ENCODE measurements around the gene TMEM209. TPM values are rescaled to one million over a fixed set of nuclear protein-coding genes. Genes with fewer than 3 reads are reported as not detected.
"Not testable (repeated sequence)": the region's sequence is repeated elsewhere in the genome, so short reads cannot be mapped to it uniquely, and the experiment has no call there.

The TMEM209 gene
- total RNA-seq (18.6 TPM), polyA plus RNA-seq (9.6 TPM)

GRCh38 chr7:130205084-130205947, at the start of gene TMEM209:
Gene TMEM209, minus strand, starts transcription at chr7:130205406. Its CDS starts 31 bp downstream, at chr7:130205375.
- WGBS: 10% methylated on average over 44 of the region's 44 CpGs
- no peaks in the 10 kb centered on the region for H3K4me1 ChIP-seq (ENCODE audit: insufficient read depth)

GRCh38 chr7:130254555-130254954, 49.3 kb upstream of the TMEM209 start:
- H3K36me3 ChIP-seq (ENCODE audit: insufficient read depth): no peaks in the 10 kb centered on the region
- DNase-seq (ENCODE audit: extremely low spot score): no peak
- 84% methylated on average over 6 of the region's 6 CpGs for whole genome bisulfite sequencing

More at GRCh38 chr7:130205084-130205947, at the start of gene TMEM209:
- H3K36me3 ChIP-seq (ENCODE audit: insufficient read depth): peaks cover 2% of the 10 kb centered on the region
- peak within 1 kb of the TSS; percentile 69 for H3K4me3 ChIP-seq (ENCODE audit: low read depth, low read length)
- peak; percentile 98 for DNase-seq (ENCODE audit: extremely low spot score)
- H3K27ac ChIP-seq (ENCODE audit: low read depth): peak within 1 kb of the TSS; percentile 92

GRCh38 chr7:130249626-130250025, 44.4 kb upstream of the TMEM209 start:
- not testable (repeated sequence) for H3K27ac ChIP-seq (ENCODE audit: low read depth); H3K36me3 ChIP-seq (ENCODE audit: insufficient read depth); H3K4me1 ChIP-seq (ENCODE audit: insufficient read depth); DNase-seq (ENCODE audit: extremely low spot score); H3K4me3 ChIP-seq (ENCODE audit: low read depth, low read length)
- WGBS: 92% methylated on average over 3 of the region's 3 CpGs

More at GRCh38 chr7:130254555-130254954, 49.3 kb upstream of the TMEM209 start:
- H3K27ac ChIP-seq (ENCODE audit: low read depth): no peak overlapping the region
- H3K4me1 ChIP-seq (ENCODE audit: insufficient read depth): no peaks in the 10 kb centered on the region
- H3K4me3 ChIP-seq (ENCODE audit: low read depth, low read length): no peak overlapping the region

GRCh38 chr7:130248842-130249241, 43.6 kb upstream of the TMEM209 start:
- H3K4me1 ChIP-seq (ENCODE audit: insufficient read depth); H3K27ac ChIP-seq (ENCODE audit: low read depth); H3K36me3 ChIP-seq (ENCODE audit: insufficient read depth); H3K4me3 ChIP-seq (ENCODE audit: low read depth, low read length); DNase-seq (ENCODE audit: extremely low spot score): not testable (repeated sequence)
- 97% methylated on average over 5 of the region's 5 CpGs for WGBS

GRCh38 chr7:130246491-130246890, 41.3 kb upstream of the TMEM209 start:
- 92% methylated on average over 1 of the region's 1 CpG for WGBS
- H3K36me3 ChIP-seq (ENCODE audit: insufficient read depth); H3K27ac ChIP-seq (ENCODE audit: low read depth); H3K4me3 ChIP-seq (ENCODE audit: low read depth, low read length); H3K4me1 ChIP-seq (ENCODE audit: insufficient read depth); DNase-seq (ENCODE audit: extremely low spot score): not testable (repeated sequence)

GRCh38 chr7:130243486-130243885, 38.3 kb upstream of the TMEM209 start:
- H3K27ac ChIP-seq (ENCODE audit: low read depth); H3K36me3 ChIP-seq (ENCODE audit: insufficient read depth); DNase-seq (ENCODE audit: extremely low spot score); H3K4me3 ChIP-seq (ENCODE audit: low read depth, low read length); H3K4me1 ChIP-seq (ENCODE audit: insufficient read depth): not testable (repeated sequence)
- WGBS: 24% methylated on average over 1 of the region's 1 CpG

- 54% methylated on average over 5 of the region's 5 CpGs for WGBS
- H3K36me3 ChIP-seq (ENCODE audit: insufficient read depth): no peaks in the 10 kb centered on the region
- DNase-seq (ENCODE audit: extremely low spot score): no peak
- H3K4me3 ChIP-seq (ENCODE audit: low read depth, low read length): no peak overlapping the region
- no peak overlapping the region for H3K27ac ChIP-seq (ENCODE audit: low read depth)
- H3K4me1 ChIP-seq (ENCODE audit: insufficient read depth): no peaks in the 10 kb centered on the region
Observed at GRCh38 chr7:130242198-130243014, 37.2 kb upstream of the TMEM209 start.

GRCh38 chr7:130240240-130240639, 35.0 kb upstream of the TMEM209 start:
- Histone ChIP-seq H3K4me1 (ENCODE audit: insufficient read depth) (no peaks in the 10 kb centered on the region), H3K36me3 (ENCODE audit: insufficient read depth) (no peaks in the 10 kb centered on the region), H3K4me3 (ENCODE audit: low read depth, low read length) (no peak overlapping the region), H3K27ac (ENCODE audit: low read depth) (no peak overlapping the region)
- WGBS: 93% methylated on average over 1 of the region's 1 CpG
- no peak for DNase-seq (ENCODE audit: extremely low spot score)

GRCh38 chr7:130236361-130236760, 31.2 kb upstream of the TMEM209 start:
- not testable (repeated sequence) for H3K36me3 ChIP-seq (ENCODE audit: insufficient read depth); H3K27ac ChIP-seq (ENCODE audit: low read depth); H3K4me1 ChIP-seq (ENCODE audit: insufficient read depth); DNase-seq (ENCODE audit: extremely low spot score); H3K4me3 ChIP-seq (ENCODE audit: low read depth, low read length)
- 65% methylated on average over 4 of the region's 4 CpGs for WGBS

- Histone ChIP-seq H3K4me1 (ENCODE audit: insufficient read depth) (peaks cover under 1% of the 10 kb centered on the region), H3K36me3 (ENCODE audit: insufficient read depth) (no peaks in the 10 kb centered on the region), H3K4me3 (ENCODE audit: low read depth, low read length) (no peak overlapping the region), H3K27ac (ENCODE audit: low read depth) (no peak overlapping the region)
- DNase-seq (ENCODE audit: extremely low spot score): no peak
- 82% methylated on average over 2 of the region's 2 CpGs for WGBS
Observed at GRCh38 chr7:130234078-130234477, 28.9 kb upstream of the TMEM209 start.

GRCh38 chr7:130232209-130232608, 27.0 kb upstream of the TMEM209 start:
- peaks cover 2% of the 10 kb centered on the region for H3K4me1 ChIP-seq (ENCODE audit: insufficient read depth)
- H3K27ac ChIP-seq (ENCODE audit: low read depth): no peak overlapping the region
- no peaks in the 10 kb centered on the region for H3K36me3 ChIP-seq (ENCODE audit: insufficient read depth)
- WGBS: 71% methylated on average over 2 of the region's 2 CpGs
- DNase-seq (ENCODE audit: extremely low spot score): no peak
- H3K4me3 ChIP-seq (ENCODE audit: low read depth, low read length): no peak overlapping the region

GRCh38 chr7:130231792-130232191, 26.6 kb upstream of the TMEM209 start:
- Histone ChIP-seq H3K36me3 (ENCODE audit: insufficient read depth) (no peaks in the 10 kb centered on the region), H3K27ac (ENCODE audit: low read depth) (no peak overlapping the region), H3K4me3 (ENCODE audit: low read depth, low read length) (no peak overlapping the region), H3K4me1 (ENCODE audit: insufficient read depth) (peaks cover 2% of the 10 kb centered on the region)
- DNase-seq (ENCODE audit: extremely low spot score): no peak
- 72% methylated on average over 6 of the region's 6 CpGs for WGBS

GRCh38 chr7:130229981-130230380, 24.8 kb upstream of the TMEM209 start:
- WGBS: 89% methylated on average over 28 of the region's 28 CpGs
- not testable (repeated sequence) for H3K27ac ChIP-seq (ENCODE audit: low read depth); DNase-seq (ENCODE audit: extremely low spot score); H3K36me3 ChIP-seq (ENCODE audit: insufficient read depth); H3K4me1 ChIP-seq (ENCODE audit: insufficient read depth); H3K4me3 ChIP-seq (ENCODE audit: low read depth, low read length)
